ENCODE results near the gene MT2A.

Gene MT2A

DNA sequence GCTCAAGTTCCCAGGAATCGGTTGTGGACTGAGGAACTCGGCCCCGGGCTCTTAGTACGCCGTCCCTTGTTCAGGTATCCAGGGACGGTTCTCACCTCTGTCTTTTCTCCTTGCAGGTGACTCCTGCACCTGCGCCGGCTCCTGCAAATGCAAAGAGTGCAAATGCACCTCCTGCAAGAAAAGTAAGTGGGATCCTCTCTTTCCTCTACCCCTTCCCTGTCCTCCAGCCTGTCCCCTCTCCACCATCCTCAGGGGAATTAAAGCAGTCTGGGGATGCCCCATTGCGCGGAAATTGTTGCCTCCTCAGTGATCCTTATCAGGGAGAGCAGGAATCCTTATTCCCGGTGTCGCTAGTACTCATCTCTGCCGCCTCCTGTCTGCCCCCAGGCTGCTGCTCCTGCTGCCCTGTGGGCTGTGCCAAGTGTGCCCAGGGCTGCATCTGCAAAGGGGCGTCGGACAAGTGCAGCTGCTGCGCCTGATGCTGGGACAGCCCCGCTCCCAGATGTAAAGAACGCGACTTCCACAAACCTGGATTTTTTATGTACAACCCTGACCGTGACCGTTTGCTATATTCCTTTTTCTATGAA lies 585 bp downstream of the MT2A start:
- Histone ChIP-seq H3K27ac (ENCODE audit: low read depth, low read length, poor library complexity, severe bottlenecking) (no peak overlapping the region), H3K4me3 (ENCODE audit: low read depth, low read length, poor library complexity, severe bottlenecking) (peak overlapping the region; percentile 68), H3K4me1 (ENCODE audit: insufficient read depth, low read length, severe bottlenecking) (peaks cover 28% of the 10 kb centered on the region), H4K20me1 (ENCODE audit: insufficient read depth, low read length) (no peaks in the 10 kb centered on the region), H3K9ac (ENCODE audit: low read length) (peak overlapping the region; percentile 65), H3K27me3 (ENCODE audit: insufficient read depth, low read length) (no peaks in the 10 kb centered on the region), H3K79me2 (ENCODE audit: insufficient read depth, low read length) (no peaks in the 10 kb centered on the region), H3K4me2 (ENCODE audit: low read length) (peak overlapping the region; percentile 98), H3F3A (ENCODE audit: insufficient read depth, low read length) (no peaks in the 10 kb centered on the region), H3K9me2 (ENCODE audit: low read depth, low read length) (no peaks in the 10 kb centered on the region), H2AFZ (ENCODE audit: low read length) (no peak overlapping the region), H3K9me3 (ENCODE audit: low read length) (no peaks in the 10 kb centered on the region), H3K36me3 (ENCODE audit: insufficient read depth, low read length) (no peaks in the 10 kb centered on the region)
- TF ChIP-seq, protein P1, sequence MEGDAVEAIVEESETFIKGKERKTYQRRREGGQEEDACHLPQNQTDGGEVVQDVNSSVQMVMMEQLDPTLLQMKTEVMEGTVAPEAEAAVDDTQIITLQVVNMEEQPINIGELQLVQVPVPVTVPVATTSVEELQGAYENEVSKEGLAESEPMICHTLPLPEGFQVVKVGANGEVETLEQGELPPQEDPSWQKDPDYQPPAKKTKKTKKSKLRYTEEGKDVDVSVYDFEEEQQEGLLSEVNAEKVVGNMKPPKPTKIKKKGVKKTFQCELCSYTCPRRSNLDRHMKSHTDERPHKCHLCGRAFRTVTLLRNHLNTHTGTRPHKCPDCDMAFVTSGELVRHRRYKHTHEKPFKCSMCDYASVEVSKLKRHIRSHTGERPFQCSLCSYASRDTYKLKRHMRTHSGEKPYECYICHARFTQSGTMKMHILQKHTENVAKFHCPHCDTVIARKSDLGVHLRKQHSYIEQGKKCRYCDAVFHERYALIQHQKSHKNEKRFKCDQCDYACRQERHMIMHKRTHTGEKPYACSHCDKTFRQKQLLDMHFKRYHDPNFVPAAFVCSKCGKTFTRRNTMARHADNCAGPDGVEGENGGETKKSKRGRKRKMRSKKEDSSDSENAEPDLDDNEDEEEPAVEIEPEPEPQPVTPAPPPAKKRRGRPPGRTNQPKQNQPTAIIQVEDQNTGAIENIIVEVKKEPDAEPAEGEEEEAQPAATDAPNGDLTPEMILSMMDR (IDR thresholded peaks at IDR 0.05; ENCODE audit: low read length), result no peak
- no peak for TF ChIP-seq EZH2 (IDR thresholded peaks at IDR 0.05; ENCODE audit: borderline replicate concordance, low read length)

DNA sequence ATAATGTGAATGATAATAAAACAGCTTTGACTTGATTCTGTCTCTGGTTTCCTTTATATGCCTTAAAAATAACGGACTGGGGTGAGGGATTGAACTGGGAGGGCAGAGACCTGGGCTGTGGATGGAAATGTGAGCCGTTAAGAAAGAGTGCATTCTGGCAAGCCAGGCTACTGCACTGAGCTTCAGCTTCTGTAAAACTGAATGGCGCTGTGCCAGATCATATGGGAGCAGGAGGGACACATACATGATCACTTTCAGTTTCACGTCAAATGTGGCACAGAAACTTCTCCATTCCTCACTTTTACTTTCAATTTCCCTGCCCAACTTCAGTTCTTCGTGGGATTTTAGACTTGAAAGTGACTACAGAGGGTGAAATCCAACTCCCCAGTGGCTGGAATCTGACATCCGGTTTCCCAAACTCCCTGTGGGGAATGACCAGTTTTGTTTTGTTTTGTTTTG lies 1.1 kb downstream of the MT2A start:
- Histone ChIP-seq H3K27me3 (ENCODE audit: insufficient read depth, low read length) (no peaks in the 10 kb centered on the region), H3F3A (ENCODE audit: insufficient read depth, low read length) (no peaks in the 10 kb centered on the region), H3K4me2 (ENCODE audit: low read length) (peak overlapping the region; percentile 98), H4K20me1 (ENCODE audit: insufficient read depth, low read length) (no peaks in the 10 kb centered on the region), H3K4me3 (ENCODE audit: low read depth, low read length, poor library complexity, severe bottlenecking) (peak overlapping the region; percentile 68), H3K9ac (ENCODE audit: low read length) (peak overlapping the region; percentile 65; the same call in 1 of the 2 replicates), H3K36me3 (ENCODE audit: insufficient read depth, low read length) (no peaks in the 10 kb centered on the region), H3K79me2 (ENCODE audit: insufficient read depth, low read length) (no peaks in the 10 kb centered on the region), H3K27ac (ENCODE audit: low read depth, low read length, poor library complexity, severe bottlenecking) (no peak overlapping the region), H3K9me2 (ENCODE audit: low read depth, low read length) (no peaks in the 10 kb centered on the region), H3K9me3 (ENCODE audit: low read length) (no peaks in the 10 kb centered on the region), H2AFZ (ENCODE audit: low read length) (no peak overlapping the region), H3K4me1 (ENCODE audit: insufficient read depth, low read length, severe bottlenecking) (peaks cover 28% of the 10 kb centered on the region)
- TF ChIP-seq EZH2 (IDR thresholded peaks at IDR 0.05; ENCODE audit: borderline replicate concordance, low read length), result no peak
- TF ChIP-seq, protein P1 (IDR thresholded peaks at IDR 0.05; ENCODE audit: low read length), result no peak

DNA sequence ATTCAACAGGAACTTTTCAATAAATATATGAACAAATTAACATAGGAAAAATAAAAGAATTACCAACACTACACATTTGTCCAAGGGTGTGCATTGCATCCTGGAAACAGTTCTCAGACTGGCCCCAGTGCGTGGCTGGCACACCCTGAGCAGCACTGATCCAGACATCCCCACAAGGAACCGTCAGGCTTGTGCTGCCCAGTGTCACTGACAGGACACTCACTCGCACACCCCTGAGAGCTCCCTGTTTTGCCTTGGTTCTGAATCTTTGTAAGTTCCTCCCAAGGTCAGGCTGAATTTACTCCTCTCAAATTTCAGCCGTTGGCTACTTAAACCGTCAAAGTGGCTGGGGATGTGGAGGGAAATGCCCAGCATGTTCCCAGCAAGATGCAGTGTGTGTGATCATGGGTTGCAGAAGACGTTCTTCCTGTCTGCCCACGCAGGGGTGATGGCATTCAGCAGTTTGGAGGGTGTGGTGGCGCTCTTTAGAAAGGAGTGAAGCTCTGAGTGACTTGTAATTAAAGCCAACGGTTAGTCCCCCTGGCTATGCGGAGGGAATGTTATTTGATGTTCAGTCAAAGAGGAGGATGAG lies 1.7 kb downstream of the MT2A start:
- peaks cover 28% of the 10 kb centered on the region for H3K4me1 ChIP-seq (ENCODE audit: insufficient read depth, low read length, severe bottlenecking)
- no peaks in the 10 kb centered on the region for H3K27me3 ChIP-seq (ENCODE audit: insufficient read depth, low read length)
- no peak overlapping the region for H3K4me3 ChIP-seq (ENCODE audit: low read depth, low read length, poor library complexity, severe bottlenecking)
- H3K79me2 ChIP-seq (ENCODE audit: insufficient read depth, low read length), result no peaks in the 10 kb centered on the region
- no peaks in the 10 kb centered on the region for H4K20me1 ChIP-seq (ENCODE audit: insufficient read depth, low read length)
- H3K9me2 ChIP-seq (ENCODE audit: low read depth, low read length), result no peaks in the 10 kb centered on the region
- no peak overlapping the region; the same call in 1 of the 2 replicates for H3K9ac ChIP-seq (ENCODE audit: low read length)
- peak overlapping the region; percentile 98 for H3K4me2 ChIP-seq (ENCODE audit: low read length)
- TF ChIP-seq EZH2 (IDR thresholded peaks at IDR 0.05; ENCODE audit: borderline replicate concordance, low read length), result no peak
- TF ChIP-seq, protein P1 (IDR thresholded peaks at IDR 0.05; ENCODE audit: low read length), result peak; percentile 8; the same call in 1 of the 2 replicates
- no peak overlapping the region for H2AFZ ChIP-seq (ENCODE audit: low read length)
- no peaks in the 10 kb centered on the region for H3K36me3 ChIP-seq (ENCODE audit: insufficient read depth, low read length)
- no peak overlapping the region for H3K27ac ChIP-seq (ENCODE audit: low read depth, low read length, poor library complexity, severe bottlenecking)
- H3F3A ChIP-seq (ENCODE audit: insufficient read depth, low read length), result no peaks in the 10 kb centered on the region
- no peaks in the 10 kb centered on the region for H3K9me3 ChIP-seq (ENCODE audit: low read length)
